Esophagus squamous epithelium (tissue), 5 donors: Measurements from ENCODE around the gene ORAI3. TPM values are rescaled to one million over a fixed set of nuclear protein-coding genes. Genes with fewer than 3 reads are reported as not detected.

Source experiments
- DNase-seq: peaks from one replicate; lab custom pipeline; 2025; lab: John Stamatoyannopoulos, UW
- H3K27ac ChIP-seq, 4 donors: fragments of 200-600 bp; sonication (generic); one replicate each; pipeline ENCODE4 v1.5.1; 2016 to 2019; ENCODE audit warnings: mild to moderate bottlenecking in 1 of 4
- H3K27me3 ChIP-seq, 4 donors: fragments of 200-600 bp; sonication (generic); 1 replicate in 3 of 4; 2 replicates in 1 of 4; pipeline versions ENCODE4 v1.5.1 to v1.6.0; 2017 to 2021; ENCODE audit warnings: antibody characterized with exemption in 1 of 4
- H3K36me3 ChIP-seq, 3 donors: fragments of 200-600 bp; sonication (generic); one replicate each; pipeline ENCODE4 v1.5.1; 2016 to 2019
- H3K4me1 ChIP-seq, 3 donors: fragments of 200-600 bp; sonication (generic); one replicate each; pipeline ENCODE4 v1.5.1; 2017 to 2019
- H3K4me3 ChIP-seq, 4 donors: fragments of 200-600 bp; sonication (generic); 1 replicate in 3 of 4; 2 replicates in 1 of 4; pipeline ENCODE4 v1.5.1; 2016 to 2019; ENCODE audit warnings: mild to moderate bottlenecking in 2 of 4, moderate library complexity in 1 of 4
- H3K9me3 ChIP-seq, 3 donors: fragments of 200-600 bp; sonication (generic); one replicate each; pipeline ENCODE4 v1.5.1; 2016 to 2019
- POLR2A ChIP-seq, 4 donors: fragments of 450-650 bp; IDR thresholded peaks; one replicate each; pipeline ENCODE4 v1.6.1; 2017; ENCODE audit warnings: antibody characterized with exemption in 4 of 4, mild to moderate bottlenecking in 4 of 4, moderate library complexity in 3 of 4
- WGBS, 2 donors: methylation state at CpG; one replicate each; pipeline ENCODE4 v1.1.5; 2018; 5-methylcytosine and 5-hydroxymethylcytosine counted together
- intact Hi-C: fragments of 100-400 bp; cut with DNase I; formaldehyde crosslinking; loops from one replicate; pipeline ENCODE4 v1.15.0; 2022
- total RNA-seq, 4 donors: library from RNA; depleted of rRNA; stranded (reverse); fragments of >200 nt; gene quantifications; one replicate each; pipeline ENCODE4 v1.1.0, GENCODE V29; 2016
- TF ChIP-seq, protein P1 (sequence below), 6 experiments: fragments of 450-650 bp in 4 of 6; fragments of 200-600 bp in 2 of 6; sonication (generic) in 2 of 6; IDR thresholded peaks; one replicate each; pipeline ENCODE4 v1.5.1; 2016 to 2019; ENCODE audit warnings: antibody characterized with exemption in 6 of 6, mild to moderate bottlenecking in 4 of 6, moderate library complexity in 4 of 6
- donor health status: DM: yes; HTN: yes; CAD: no.

The ORAI3 gene
- total RNA-seq, 4 donors from 2014 or later, result 4.0 to 28.6 (median 18.0) TPM

DNA sequence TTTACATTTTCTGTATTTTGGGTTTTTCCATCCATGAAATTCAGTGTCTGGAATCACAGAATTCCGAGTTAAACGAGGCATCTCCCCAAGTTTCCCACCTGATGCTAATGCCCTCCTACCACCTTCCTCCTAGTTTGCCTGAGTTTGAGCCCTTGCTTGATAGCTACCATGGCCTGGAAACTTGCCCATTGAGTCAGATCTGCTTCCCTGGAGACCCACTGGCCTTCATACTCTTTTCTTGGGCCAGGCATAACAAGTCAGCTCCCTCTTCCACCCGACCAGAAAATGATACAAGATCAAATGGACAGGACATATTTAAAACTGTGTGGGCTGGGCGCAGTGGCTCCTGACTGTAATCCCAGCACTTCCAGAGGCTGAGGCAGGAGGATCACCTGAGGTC lies 18.9 kb downstream of the ORAI3 start:
- Histone ChIP-seq H3K27me3 (no peaks in the 10 kb centered on the region), H3K27ac (no peak overlapping the region), H3K4me3 (no peak overlapping the region), H3K9me3 (no peaks in the 10 kb centered on the region), H3K4me1 (no peaks in the 10 kb centered on the region), H3K36me3 (peaks cover 51 to 100% (median 95%) of the 10 kb centered on the region in 3 donors)
- DNase-seq, result no peak
- 80 to 94% methylated on average over 2 to 4 of the region's 4 CpGs for WGBS, 2 donors
- intact Hi-C loops, result no loop called here
- TF ChIP-seq POLR2A (IDR thresholded peaks at IDR 0.05), result no peak
- TF ChIP-seq, protein P1, sequence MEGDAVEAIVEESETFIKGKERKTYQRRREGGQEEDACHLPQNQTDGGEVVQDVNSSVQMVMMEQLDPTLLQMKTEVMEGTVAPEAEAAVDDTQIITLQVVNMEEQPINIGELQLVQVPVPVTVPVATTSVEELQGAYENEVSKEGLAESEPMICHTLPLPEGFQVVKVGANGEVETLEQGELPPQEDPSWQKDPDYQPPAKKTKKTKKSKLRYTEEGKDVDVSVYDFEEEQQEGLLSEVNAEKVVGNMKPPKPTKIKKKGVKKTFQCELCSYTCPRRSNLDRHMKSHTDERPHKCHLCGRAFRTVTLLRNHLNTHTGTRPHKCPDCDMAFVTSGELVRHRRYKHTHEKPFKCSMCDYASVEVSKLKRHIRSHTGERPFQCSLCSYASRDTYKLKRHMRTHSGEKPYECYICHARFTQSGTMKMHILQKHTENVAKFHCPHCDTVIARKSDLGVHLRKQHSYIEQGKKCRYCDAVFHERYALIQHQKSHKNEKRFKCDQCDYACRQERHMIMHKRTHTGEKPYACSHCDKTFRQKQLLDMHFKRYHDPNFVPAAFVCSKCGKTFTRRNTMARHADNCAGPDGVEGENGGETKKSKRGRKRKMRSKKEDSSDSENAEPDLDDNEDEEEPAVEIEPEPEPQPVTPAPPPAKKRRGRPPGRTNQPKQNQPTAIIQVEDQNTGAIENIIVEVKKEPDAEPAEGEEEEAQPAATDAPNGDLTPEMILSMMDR (IDR thresholded peaks at IDR 0.05), result no peak

DNA sequence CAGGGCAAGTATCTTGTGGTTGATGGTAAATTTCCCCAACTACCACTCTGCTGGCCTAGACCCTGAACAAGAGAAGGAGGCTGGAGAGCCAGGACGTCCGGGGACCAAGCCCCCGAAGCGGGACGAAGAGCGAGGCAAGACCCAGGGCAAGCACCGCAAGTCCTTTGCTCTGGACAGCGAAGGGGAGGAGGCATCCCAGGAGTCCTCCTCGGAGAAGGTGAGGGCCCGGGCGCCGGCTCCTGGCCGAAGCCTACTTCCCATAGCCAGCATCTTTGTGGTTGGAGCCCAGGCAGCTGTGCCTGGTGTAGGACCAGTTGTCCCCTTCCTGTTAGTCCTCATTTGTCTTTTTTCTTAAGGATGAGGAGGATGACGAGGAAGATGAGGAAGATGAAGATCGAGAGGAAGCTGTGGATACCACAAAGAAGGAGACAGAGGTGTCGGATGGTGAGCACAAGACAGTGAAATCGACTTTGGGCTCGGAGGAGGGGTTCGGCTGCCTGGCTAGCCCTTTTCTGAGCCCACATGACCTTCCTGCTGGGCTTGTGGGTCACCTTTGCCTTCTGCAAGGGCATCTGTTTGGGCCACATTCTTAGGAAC lies 20.5 kb downstream of the ORAI3 start:
- Histone ChIP-seq H3K27ac (no peak overlapping the region), H3K4me3 (no peak overlapping the region), H3K36me3 (peaks cover 47 to 100% (median 90%) of the 10 kb centered on the region in 3 donors), H3K27me3 (no peaks in the 10 kb centered on the region), H3K4me1 (no peaks in the 10 kb centered on the region), H3K9me3 (no peaks in the 10 kb centered on the region)
- no peak for DNase-seq
- intact Hi-C loops, result no loop called here
- TF ChIP-seq, protein P1 (IDR thresholded peaks at IDR 0.05), result no peak
- TF ChIP-seq POLR2A (IDR thresholded peaks at IDR 0.05), result no peak
- WGBS, 2 donors, result 91 to 93% methylated on average over 14 to 17 of the region's 19 CpGs

DNA sequence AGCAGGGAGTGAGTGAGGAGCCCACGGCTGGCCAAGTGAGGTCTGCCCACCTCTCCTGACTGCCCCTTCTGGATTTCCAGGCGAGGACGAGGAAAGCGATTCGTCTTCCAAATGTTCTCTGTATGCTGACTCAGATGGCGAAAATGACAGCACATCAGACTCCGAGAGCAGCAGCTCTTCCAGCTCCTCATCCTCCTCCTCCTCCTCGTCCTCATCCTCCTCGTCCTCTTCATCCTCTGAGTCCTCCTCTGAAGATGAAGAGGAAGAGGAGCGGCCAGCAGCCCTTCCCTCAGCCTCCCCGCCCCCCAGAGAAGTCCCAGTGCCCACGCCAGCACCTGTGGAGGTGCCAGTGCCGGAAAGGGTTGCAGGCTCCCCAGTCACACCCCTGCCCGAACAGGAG lies 22.4 kb downstream of the ORAI3 start:
- Histone ChIP-seq H3K4me3 (no peak overlapping the region), H3K27me3 (no peaks in the 10 kb centered on the region), H3K9me3 (no peaks in the 10 kb centered on the region), H3K36me3 (peaks cover 31 to 100% (median 85%) of the 10 kb centered on the region in 3 donors), H3K27ac (no peak overlapping the region), H3K4me1 (no peaks in the 10 kb centered on the region)
- no peak for DNase-seq
- intact Hi-C loops, result no loop called here
- 87 to 93% methylated on average over 8 to 12 of the region's 14 CpGs for WGBS, 2 donors
- TF ChIP-seq POLR2A (IDR thresholded peaks at IDR 0.05), result no peak
- TF ChIP-seq, protein P1 (IDR thresholded peaks at IDR 0.05), result no peak

DNA sequence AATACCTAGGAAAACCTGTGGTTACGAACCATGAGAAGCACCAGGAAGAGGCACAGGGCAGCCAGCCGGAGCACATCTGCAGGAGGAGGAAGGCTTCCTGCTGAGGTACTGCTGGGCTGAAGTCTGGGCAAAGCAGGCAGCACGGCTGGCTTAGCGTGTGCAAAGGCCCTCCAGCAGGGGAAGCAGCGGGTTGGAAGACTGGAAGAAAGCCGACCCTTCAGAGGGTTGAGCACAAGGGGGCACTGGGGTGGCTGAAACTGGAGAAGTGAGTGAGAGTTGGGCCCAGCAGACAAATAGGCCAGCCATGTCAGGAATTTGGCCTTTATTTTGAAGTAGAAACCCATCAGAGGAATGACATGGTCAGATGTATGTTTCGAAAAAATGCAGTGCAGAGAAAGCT lies 24.0 kb downstream of the ORAI3 start:
- no peak overlapping the region for H3K27ac ChIP-seq
- no peak for DNase-seq
- no peaks in the 10 kb centered on the region for H3K4me1 ChIP-seq
- TF ChIP-seq, protein P1 (IDR thresholded peaks at IDR 0.05), result no peak
- no peak for TF ChIP-seq POLR2A (IDR thresholded peaks at IDR 0.05)
- H3K36me3 ChIP-seq, result peaks cover 29 to 100% (median 80%) of the 10 kb centered on the region in 3 donors
- H3K4me3 ChIP-seq, result no peak overlapping the region
- intact Hi-C loops, result no loop called here
- WGBS, 2 donors, result 83 to 84% methylated on average over 7 of the region's 7 CpGs
- no peaks in the 10 kb centered on the region for H3K27me3 ChIP-seq
- H3K9me3 ChIP-seq, result no peaks in the 10 kb centered on the region

DNA sequence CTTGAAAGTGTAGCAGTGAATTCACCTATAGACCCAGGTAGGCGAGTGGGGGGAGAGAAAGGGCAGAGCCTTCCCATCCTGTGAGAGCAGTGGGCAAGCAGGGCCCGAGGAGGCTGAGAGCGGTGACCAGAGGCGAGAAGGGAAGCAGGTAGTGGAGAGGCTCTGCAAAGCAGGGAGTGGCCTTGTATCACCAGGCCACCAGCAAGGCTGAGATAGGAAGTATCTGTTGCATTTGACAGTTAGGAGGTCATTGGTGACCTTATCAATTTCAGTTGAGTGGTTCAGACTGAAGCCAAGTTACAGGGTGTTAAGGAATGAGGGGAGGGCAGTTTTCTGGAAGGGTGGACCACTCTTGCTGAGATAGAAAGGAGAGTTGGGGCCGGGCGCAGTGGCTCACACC lies 25.5 kb downstream of the ORAI3 start:
- intact Hi-C loops, result no loop called here
- DNase-seq, result no peak
- Histone ChIP-seq H3K4me3 (no peak overlapping the region), H3K27me3 (no peaks in the 10 kb centered on the region), H3K36me3 (peaks cover 30 to 100% (median 76%) of the 10 kb centered on the region in 3 donors), H3K27ac (no peak overlapping the region), H3K4me1 (no peaks in the 10 kb centered on the region), H3K9me3 (no peaks in the 10 kb centered on the region)
- TF ChIP-seq, protein P1 (IDR thresholded peaks at IDR 0.05), result no peak
- TF ChIP-seq POLR2A (IDR thresholded peaks at IDR 0.05), result no peak
- WGBS, 2 donors, result 93 to 96% methylated on average over 6 of the region's 6 CpGs
